ENCODE results near the gene PNMT.

DNA sequence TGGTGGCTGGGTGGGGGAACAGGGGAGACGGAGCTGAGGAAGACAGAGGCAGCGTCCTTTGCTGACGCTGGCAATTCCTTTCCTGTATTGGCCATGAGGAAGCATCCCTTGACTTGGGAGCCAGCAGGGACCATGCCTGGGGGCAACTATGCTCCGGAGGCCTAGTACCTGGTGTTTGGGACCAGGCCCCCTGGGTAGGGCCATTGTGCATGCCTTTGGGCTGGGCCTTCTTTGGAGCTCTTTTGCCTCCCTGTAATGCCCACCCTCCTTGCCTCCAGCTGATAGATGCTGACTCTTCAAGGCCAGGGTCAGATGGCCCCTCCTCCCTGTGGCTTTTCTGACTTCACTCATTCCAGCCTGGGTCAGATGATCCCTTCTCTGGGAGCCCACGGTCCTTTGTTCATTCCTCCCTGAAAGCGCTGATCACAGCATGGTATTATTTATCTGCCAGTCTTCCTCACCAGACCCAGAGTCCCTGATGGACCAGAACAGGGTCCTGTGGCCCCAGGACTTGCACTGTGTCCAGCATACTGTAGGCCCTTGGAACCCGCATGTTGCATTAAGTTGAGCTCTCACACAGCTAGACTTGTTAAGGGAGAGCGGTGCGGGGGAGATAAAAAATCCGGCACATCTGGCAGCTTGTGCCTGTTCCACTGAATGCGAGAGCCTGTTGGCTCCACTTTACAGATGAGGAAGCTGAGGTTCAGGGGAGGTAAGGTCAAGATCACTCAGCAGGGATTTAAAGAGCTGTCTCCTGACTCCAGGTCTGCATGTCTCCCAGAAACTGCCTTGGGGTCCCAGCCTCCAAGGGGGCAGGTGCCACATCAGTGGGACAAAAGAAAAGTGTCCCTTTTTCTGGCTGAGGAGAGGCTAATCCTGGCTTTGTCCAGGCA lies 28.4 kb upstream of the PNMT start:
- TF ChIP-seq POLR2AphosphoS5 (IDR thresholded peaks at IDR 0.05; ENCODE audit: low read depth, low read length) (no peak), SIN3A (IDR thresholded peaks at IDR 0.05; ENCODE audit: borderline replicate concordance, insufficient read depth, low read depth, low read length) (no peak), TCF7L2 (IDR thresholded peaks at IDR 0.05; ENCODE audit: low read depth, low read length) (no peak)
- TF ChIP-seq, protein P1, sequence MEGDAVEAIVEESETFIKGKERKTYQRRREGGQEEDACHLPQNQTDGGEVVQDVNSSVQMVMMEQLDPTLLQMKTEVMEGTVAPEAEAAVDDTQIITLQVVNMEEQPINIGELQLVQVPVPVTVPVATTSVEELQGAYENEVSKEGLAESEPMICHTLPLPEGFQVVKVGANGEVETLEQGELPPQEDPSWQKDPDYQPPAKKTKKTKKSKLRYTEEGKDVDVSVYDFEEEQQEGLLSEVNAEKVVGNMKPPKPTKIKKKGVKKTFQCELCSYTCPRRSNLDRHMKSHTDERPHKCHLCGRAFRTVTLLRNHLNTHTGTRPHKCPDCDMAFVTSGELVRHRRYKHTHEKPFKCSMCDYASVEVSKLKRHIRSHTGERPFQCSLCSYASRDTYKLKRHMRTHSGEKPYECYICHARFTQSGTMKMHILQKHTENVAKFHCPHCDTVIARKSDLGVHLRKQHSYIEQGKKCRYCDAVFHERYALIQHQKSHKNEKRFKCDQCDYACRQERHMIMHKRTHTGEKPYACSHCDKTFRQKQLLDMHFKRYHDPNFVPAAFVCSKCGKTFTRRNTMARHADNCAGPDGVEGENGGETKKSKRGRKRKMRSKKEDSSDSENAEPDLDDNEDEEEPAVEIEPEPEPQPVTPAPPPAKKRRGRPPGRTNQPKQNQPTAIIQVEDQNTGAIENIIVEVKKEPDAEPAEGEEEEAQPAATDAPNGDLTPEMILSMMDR (IDR thresholded peaks at IDR 0.05): no peak
